ENCODE results near the gene ELP5.

Gene ELP5

GRCh38 chr17:7252176-7253043 lies at the start of gene ELP5:
TSS of gene ELP5 (plus strand) at chr17:7252215. CDS start at chr17:7252551, 336 bp downstream.
- peak; percentile 93 for DNase-seq

- no peak for DNase-seq
Observed at GRCh38 chr17:7203391-7203790, 48.6 kb upstream of the ELP5 start.

- peak; percentile 69 for DNase-seq
Observed at GRCh38 chr17:7204336-7204735, 47.7 kb upstream of the ELP5 start.

GRCh38 chr17:7204828-7205461 lies 47.1 kb upstream of the ELP5 start:
- DNase-seq = peak; percentile 88

- no peak for DNase-seq
Observed at GRCh38 chr17:7205561-7205960, 46.5 kb upstream of the ELP5 start.

- DNase-seq = no peak
Observed at GRCh38 chr17:7207120-7208001, 44.7 kb upstream of the ELP5 start.

GRCh38 chr17:7208027-7208571 lies 43.9 kb upstream of the ELP5 start:
- DNase-seq = no peak

- no peak for DNase-seq
Observed at GRCh38 chr17:7208754-7209460, 43.1 kb upstream of the ELP5 start.

GRCh38 chr17:7211491-7212273 lies 40.3 kb upstream of the ELP5 start:
- DNase-seq = no peak

- DNase-seq = peak; percentile 96
Observed at GRCh38 chr17:7213895-7214299, 38.1 kb upstream of the ELP5 start.

- DNase-seq = peak; percentile 98
Observed at GRCh38 chr17:7214300-7215135, 37.5 kb upstream of the ELP5 start.

GRCh38 chr17:7215136-7215638 lies 36.8 kb upstream of the ELP5 start:
- no peak for DNase-seq

GRCh38 chr17:7215652-7216180 lies 36.3 kb upstream of the ELP5 start:
- no peak for DNase-seq

- no peak for DNase-seq
Observed at GRCh38 chr17:7216242-7217112, 35.5 kb upstream of the ELP5 start.

GRCh38 chr17:7217113-7217987 lies 34.7 kb upstream of the ELP5 start:
- DNase-seq = peak; percentile 19

- no peak for DNase-seq
Observed at GRCh38 chr17:7218166-7218565, 33.8 kb upstream of the ELP5 start.

- DNase-seq = no peak
Observed at GRCh38 chr17:7218758-7219157, 33.3 kb upstream of the ELP5 start.

GRCh38 chr17:7219229-7219811 lies 32.7 kb upstream of the ELP5 start:
- no peak for DNase-seq

Data from NCI-H1694 treated with DMSO at 0.1 percent for 48 hours (cell line).